Endodermal cell (in vitro differentiated cells): ENCODE data around the gene ZNF275. TPM values are rescaled to one million over a fixed set of nuclear protein-coding genes. Genes with fewer than 3 reads are reported as not detected.

Source experiments
- DNase-seq: peaks from one replicate; pipeline ENCODE4 v3.0.0-alpha.2; 2017
- H3K27ac ChIP-seq: 2 replicates; pipeline ENCODE4 v1.5.1; 2013; ENCODE audit warnings: mild to moderate bottlenecking, low read depth, low read length, moderate library complexity
- H3K27me3 ChIP-seq: 2 replicates; pipeline ENCODE4 v1.6.1; 2013; ENCODE audit warnings: mild to moderate bottlenecking, low read length, moderate library complexity; ENCODE audit not compliant: insufficient read depth, control insufficient read depth, poor library complexity, severe bottlenecking
- H3K36me3 ChIP-seq: 2 replicates; pipeline ENCODE4 v1.7.0; 2013; ENCODE audit warnings: mild to moderate bottlenecking, low read length, moderate library complexity; ENCODE audit not compliant: control insufficient read depth, insufficient read depth
- H3K4me1 ChIP-seq: one replicate; pipeline ENCODE4 v1.7.0; 2013; ENCODE audit warnings: low read length; ENCODE audit not compliant: control insufficient read depth, insufficient read depth
- H3K4me3 ChIP-seq: 2 replicates; pipeline ENCODE4 v1.5.1; 2013; ENCODE audit warnings: mild to moderate bottlenecking, low read length, moderate library complexity
- H3K9ac ChIP-seq: 2 replicates; pipeline ENCODE4 v1.6.1; 2013; ENCODE audit warnings: mild to moderate bottlenecking, low read length, moderate library complexity; ENCODE audit not compliant: poor library complexity, severe bottlenecking; ENCODE audit errors: extremely low read depth
- H3K9me3 ChIP-seq: 2 replicates; pipeline ENCODE4 v1.6.1; 2013; ENCODE audit warnings: mild to moderate bottlenecking, low read length, moderate library complexity; ENCODE audit not compliant: control insufficient read depth
- H3K27ac Mint-ChIP-seq: 2 replicates; pipeline ENCODE4 v1.8.0; 2020; ENCODE audit warnings: mixed read lengths
- H3K27me3 Mint-ChIP-seq: 2 replicates; pipeline ENCODE4 v1.8.0; 2021; ENCODE audit warnings: mild to moderate bottlenecking, mixed read lengths; ENCODE audit not compliant: insufficient read depth
- H3K36me3 Mint-ChIP-seq: 2 replicates; pipeline ENCODE4 v1.8.0; 2020; ENCODE audit warnings: low read depth, mixed read lengths
- H3K4me1 Mint-ChIP-seq: 2 replicates; pipeline ENCODE4 v1.8.0; 2020; ENCODE audit warnings: mixed read lengths
- H3K4me3 Mint-ChIP-seq: 2 replicates; pipeline ENCODE4 v1.8.0; 2020; ENCODE audit warnings: mild to moderate bottlenecking, moderate library complexity, mixed read lengths
- H3K9me3 Mint-ChIP-seq: 2 replicates; pipeline ENCODE4 v1.8.0; 2020; ENCODE audit warnings: mild to moderate bottlenecking, mixed read lengths
- WGBS, 2 experiments: methylation state at CpG; one replicate each; pipeline versions ENCODE4 v1.1.5 to v1.1.7; 2013; ENCODE audit warnings: missing lambda C conversion rate in 2 of 2, mixed read lengths in 1 of 2; ENCODE audit not compliant: insufficient coverage in 1 of 2, insufficient read length in 1 of 2; 5-methylcytosine and 5-hydroxymethylcytosine counted together
- total RNA-seq, 2 donors: library from RNA; stranded (reverse); fragmentation: NEBNext Ultra II Directional in 1 of 2; extraction: Animal tissue kit (Norgen Biotek cat#: 25700) in 1 of 2; gene quantifications; 2 replicates in 1 of 2; 3 replicates in 1 of 2; pipeline ENCODE4 v1.2.1, GENCODE V29; 2021
- TF ChIP-seq, protein P1 (sequence below): fragments of 200-600 bp; sonication (generic); conservative IDR thresholded peaks from 2 replicates; pipeline ENCODE4 v1.5.0; 2021; ENCODE audit warnings: antibody characterized with exemption, mild to moderate bottlenecking

Gene ZNF275
- total RNA-seq, 2 donors from 2014 or later: 11.0 to 12.6 TPM

DNA sequence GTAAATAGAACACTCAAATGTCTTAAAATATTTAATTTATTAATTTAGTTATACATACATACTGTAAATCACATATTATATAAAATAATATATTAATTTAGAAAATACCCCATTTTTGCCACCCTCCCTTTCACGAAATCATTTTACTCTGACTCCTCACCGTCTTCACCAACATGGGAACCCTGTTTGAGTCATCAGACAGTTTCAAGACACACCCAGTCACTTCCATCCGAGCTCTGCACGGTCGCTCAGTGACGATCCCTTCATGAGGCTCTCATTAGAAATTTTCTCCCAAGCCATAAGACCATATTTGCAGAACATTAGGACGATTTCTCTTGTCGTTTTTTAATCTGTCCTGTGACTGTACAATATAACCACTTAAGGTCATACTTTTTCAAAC is 14.5 kb downstream of the ZNF275 start:
- Mint-ChIP-seq H3K4me1 (peaks cover 6% of the 10 kb centered on the region), H3K36me3 (peaks cover 43% of the 10 kb centered on the region), H3K27me3 (no peaks in the 10 kb centered on the region), H3K27ac (no peak overlapping the region), H3K4me3 (no peak overlapping the region), H3K9me3 (peaks cover 80% of the 10 kb centered on the region)
- Histone ChIP-seq H3K4me1 (no peaks in the 10 kb centered on the region), H3K27ac (no peak overlapping the region), H3K36me3 (peaks cover 25% of the 10 kb centered on the region), H3K9ac (no peak overlapping the region), H3K4me3 (no peak overlapping the region), H3K27me3 (no peaks in the 10 kb centered on the region), H3K9me3 (no peaks in the 10 kb centered on the region)
- WGBS, 2 experiments: 92 to 96% methylated on average over 2 to 8 of the region's 8 CpGs
- TF ChIP-seq, protein P1, sequence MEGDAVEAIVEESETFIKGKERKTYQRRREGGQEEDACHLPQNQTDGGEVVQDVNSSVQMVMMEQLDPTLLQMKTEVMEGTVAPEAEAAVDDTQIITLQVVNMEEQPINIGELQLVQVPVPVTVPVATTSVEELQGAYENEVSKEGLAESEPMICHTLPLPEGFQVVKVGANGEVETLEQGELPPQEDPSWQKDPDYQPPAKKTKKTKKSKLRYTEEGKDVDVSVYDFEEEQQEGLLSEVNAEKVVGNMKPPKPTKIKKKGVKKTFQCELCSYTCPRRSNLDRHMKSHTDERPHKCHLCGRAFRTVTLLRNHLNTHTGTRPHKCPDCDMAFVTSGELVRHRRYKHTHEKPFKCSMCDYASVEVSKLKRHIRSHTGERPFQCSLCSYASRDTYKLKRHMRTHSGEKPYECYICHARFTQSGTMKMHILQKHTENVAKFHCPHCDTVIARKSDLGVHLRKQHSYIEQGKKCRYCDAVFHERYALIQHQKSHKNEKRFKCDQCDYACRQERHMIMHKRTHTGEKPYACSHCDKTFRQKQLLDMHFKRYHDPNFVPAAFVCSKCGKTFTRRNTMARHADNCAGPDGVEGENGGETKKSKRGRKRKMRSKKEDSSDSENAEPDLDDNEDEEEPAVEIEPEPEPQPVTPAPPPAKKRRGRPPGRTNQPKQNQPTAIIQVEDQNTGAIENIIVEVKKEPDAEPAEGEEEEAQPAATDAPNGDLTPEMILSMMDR: no peak
- DNase-seq: no peak

DNA sequence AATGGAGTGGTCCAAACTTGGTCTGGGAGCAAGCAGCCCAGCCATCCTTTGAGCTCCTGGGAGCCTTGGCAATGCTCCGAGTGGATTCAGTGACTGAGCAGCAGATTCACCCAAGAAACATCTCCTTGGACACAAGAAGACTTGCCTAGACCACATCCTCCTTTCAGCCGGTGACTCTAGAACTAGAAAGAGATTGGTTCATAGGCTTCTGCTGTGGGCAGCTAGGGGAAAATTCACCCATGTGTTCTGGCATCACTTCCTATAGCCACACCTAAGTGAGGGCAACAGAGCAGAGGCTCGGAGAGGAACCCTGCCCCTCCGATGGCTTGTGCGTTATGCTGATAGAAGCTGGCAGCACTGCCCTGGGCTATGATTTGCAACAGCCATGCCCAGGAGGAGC is 16.0 kb downstream of the ZNF275 start:
- H3K27me3 Mint-ChIP-seq: no peaks in the 10 kb centered on the region
- no peak overlapping the region for H3K27ac ChIP-seq
- no peak overlapping the region for H3K9ac ChIP-seq
- no peak overlapping the region for H3K4me3 Mint-ChIP-seq
- H3K9me3 ChIP-seq: no peaks in the 10 kb centered on the region
- peaks cover 32% of the 10 kb centered on the region for H3K36me3 Mint-ChIP-seq
- H3K27ac Mint-ChIP-seq: no peak overlapping the region
- no peak overlapping the region for H3K4me3 ChIP-seq
- H3K4me1 Mint-ChIP-seq: peaks cover 6% of the 10 kb centered on the region
- H3K4me1 ChIP-seq: no peaks in the 10 kb centered on the region
- peaks cover 81% of the 10 kb centered on the region for H3K9me3 Mint-ChIP-seq
- no peaks in the 10 kb centered on the region for H3K27me3 ChIP-seq
- TF ChIP-seq, protein P1: no peak
- 93% methylated on average over 5 of the region's 5 CpGs; no CpG with 5 or more reads in 1 of the 2 experiments for WGBS, 2 experiments
- H3K36me3 ChIP-seq: peaks cover 20% of the 10 kb centered on the region
- DNase-seq: no peak

DNA sequence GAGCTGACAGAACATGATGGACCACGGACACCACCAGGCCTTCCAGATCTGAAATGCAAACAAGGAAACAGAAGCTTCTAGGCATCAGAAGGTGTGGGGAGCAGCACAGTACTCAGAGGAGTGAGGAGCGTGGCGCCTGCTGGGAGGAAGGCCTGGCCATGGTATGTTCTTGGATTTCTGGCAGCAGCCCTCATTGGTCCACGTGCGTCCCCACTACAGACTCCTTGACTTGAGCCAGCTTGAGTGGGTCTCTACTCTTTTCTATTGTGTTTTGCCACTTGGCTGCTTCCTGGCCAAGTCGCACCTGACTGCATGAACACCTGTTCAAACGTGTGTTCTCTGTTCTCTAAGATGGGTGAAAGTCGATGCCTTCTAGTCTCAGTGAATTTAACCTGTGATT is 18.0 kb downstream of the ZNF275 start:
- H3K36me3 Mint-ChIP-seq: peaks cover 25% of the 10 kb centered on the region
- H3K9me3 Mint-ChIP-seq: peaks cover 82% of the 10 kb centered on the region
- Histone ChIP-seq H3K4me3 (no peak overlapping the region), H3K36me3 (peaks cover 14% of the 10 kb centered on the region), H3K4me1 (no peaks in the 10 kb centered on the region), H3K9ac (no peak overlapping the region), H3K27ac (no peak overlapping the region), H3K9me3 (no peaks in the 10 kb centered on the region), H3K27me3 (no peaks in the 10 kb centered on the region)
- DNase-seq: no peak
- H3K4me3 Mint-ChIP-seq: no peak overlapping the region
- H3K27me3 Mint-ChIP-seq: no peaks in the 10 kb centered on the region
- H3K4me1 Mint-ChIP-seq: peaks cover 6% of the 10 kb centered on the region
- H3K27ac Mint-ChIP-seq: no peak overlapping the region
- TF ChIP-seq, protein P1: no peak
- 96 to 100% methylated on average over 5 to 8 of the region's 8 CpGs for WGBS, 2 experiments
